GM12878 (cell line): ENCODE results near the gene FOXP1. TPM values are rescaled to one million over a fixed set of nuclear protein-coding genes. Genes with fewer than 3 reads are reported as not detected.

Experiments used
- ATAC-seq: fragments of 200-7000 bp; cut with Tn5 transposase; 3 replicates; pipeline ENCODE4 v1.9.1; 2020; ENCODE audit warnings: mild to moderate bottlenecking, moderate library complexity
- BruUV-seq: library from RNA; stranded (reverse); fragments of 400-500 nt; replicated peaks from 2 replicates; lab custom pipeline; 2021; lab: Mats Ljungman, UMichigan
- CTCF ChIA-PET: fragments of 300-600 bp; sonication (Branson Sonifier 250); formaldehyde crosslinking; extraction: SDS; loops from one replicate; lab custom pipeline; 2021; ENCODE audit warnings: inconsistent platforms; lab: Yijun Ruan, JAX
- POLR2A ChIA-PET: fragments of 350-600 bp; formaldehyde crosslinking; extraction: SDS; loops from one replicate; lab custom pipeline; 2021; ENCODE audit warnings: inconsistent platforms; lab: Charles Lee
- RAD21 ChIA-PET: fragments of 300-600 bp; sonication (Branson Sonifier 250); formaldehyde crosslinking; loops from one replicate; lab custom pipeline; 2023; ENCODE audit warnings: antibody characterized with exemption; ENCODE audit not compliant: unreplicated experiment; lab: Charles Lee
- SMC1A ChIA-PET: fragments of 300-600 bp; sonication (Branson Sonifier 250); formaldehyde crosslinking; loops from one replicate; lab custom pipeline; 2023; ENCODE audit not compliant: unreplicated experiment, uncharacterized antibody; lab: Charles Lee
- DNase-seq: peaks from one replicate; pipeline ENCODE4 v3.0.0-alpha.2; 2011; ENCODE audit warnings: low read depth, low spot score
- FAIRE-seq: peaks from 3 replicates; lab custom pipeline; 2011; peaks lifted over from hg19 to GRCh38; lab: Jason Lieb, UNC
- H2AFZ ChIP-seq: 2 replicates; pipeline ENCODE4 v1.6.0; 2011; ENCODE audit warnings: low read depth, low read length, control low read depth; ENCODE audit not compliant: control insufficient read depth
- H3K27ac ChIP-seq: 2 replicates; pipeline ENCODE4 v1.5.1; 2011; ENCODE audit warnings: control low read depth; ENCODE audit not compliant: control insufficient read depth, insufficient read depth
- H3K27me3 ChIP-seq, 2 experiments: replicated peaks in 1 of 2; 2 replicates each; pipeline versions ENCODE4 v1.6.0 to v1.6.1; 2011; ENCODE audit warnings: low read length in 1 of 2; ENCODE audit not compliant: control insufficient read depth in 2 of 2, insufficient read depth in 2 of 2
- H3K36me3 ChIP-seq, 2 experiments: 2 replicates each; pipeline ENCODE4 v1.5.1; 2011; ENCODE audit warnings: low read length in 1 of 2; ENCODE audit not compliant: control insufficient read depth in 2 of 2, insufficient read depth in 2 of 2
- H3K4me1 ChIP-seq: 2 replicates; pipeline ENCODE4 v1.6.1; 2011; ENCODE audit warnings: mild to moderate bottlenecking, low read length, moderate library complexity, mixed read lengths; ENCODE audit not compliant: control insufficient read depth, insufficient read depth
- H3K4me2 ChIP-seq: 2 replicates; pipeline ENCODE4 v1.6.0; 2011; ENCODE audit warnings: control low read depth; ENCODE audit not compliant: control insufficient read depth, insufficient read depth
- H3K4me3 ChIP-seq: fragments of 200-600 bp; sonication (generic); 2 replicates; pipeline ENCODE4 v1.5.1; 2016
- H3K79me2 ChIP-seq: 2 replicates; pipeline ENCODE4 v1.6.0; 2011; ENCODE audit warnings: low read length; ENCODE audit not compliant: control insufficient read depth, insufficient read depth
- H3K9ac ChIP-seq: 2 replicates; pipeline ENCODE4 v1.8.0; 2011; ENCODE audit warnings: low read length, control low read depth, mixed read lengths; ENCODE audit not compliant: control insufficient read depth, insufficient read depth
- H3K9me3 ChIP-seq: replicated peaks from 3 replicates; pipeline ENCODE4 v1.5.1; 2011; ENCODE audit warnings: mild to moderate bottlenecking, low read length; ENCODE audit not compliant: control insufficient read depth, insufficient read depth
- H4K20me1 ChIP-seq: 2 replicates; pipeline ENCODE4 v1.6.0; 2011; ENCODE audit not compliant: control insufficient read depth, insufficient read depth
- FOS ChIP-seq: IDR thresholded peaks from 3 replicates; pipeline ENCODE4 v1.6.1; 2011; ENCODE audit warnings: borderline replicate concordance; ENCODE audit not compliant: insufficient read length; ENCODE audit errors: extremely low read depth
- GABPA ChIP-seq: IDR thresholded peaks from 2 replicates; pipeline ENCODE4 v1.6.1; 2014; ENCODE audit warnings: antibody characterized with exemption, low read depth, mild to moderate bottlenecking, inconsistent platforms
- HCFC1 ChIP-seq: fragments of 150-350 bp; IDR thresholded peaks from 2 replicates; pipeline ENCODE4 v1.6.1; 2014; ENCODE audit warnings: low read length
- HDAC6 ChIP-seq: fragments of 200-600 bp; sonication (generic); IDR thresholded peaks from one replicate; pipeline ENCODE4 v1.8.0; 2017; ENCODE audit warnings: antibody characterized with exemption; ENCODE audit not compliant: unreplicated experiment
- NFYB ChIP-seq: IDR thresholded peaks from 2 replicates; pipeline ENCODE4 v1.6.1; 2011; ENCODE audit warnings: low read depth, mild to moderate bottlenecking, low read length, improper control_type of control experiment, moderate library complexity; ENCODE audit not compliant: insufficient read depth
- PAX8 ChIP-seq: fragments of 450-650 bp; IDR thresholded peaks from 2 replicates; pipeline ENCODE4 v1.6.1; 2017; ENCODE audit warnings: mild to moderate bottlenecking, moderate library complexity
- POU2F2 ChIP-seq: IDR thresholded peaks from 3 replicates; pipeline ENCODE4 v1.6.1; 2011; ENCODE audit warnings: low read depth, mild to moderate bottlenecking, low read length, borderline replicate concordance
- RAD51 ChIP-seq: fragments of 450-650 bp; IDR thresholded peaks from 2 replicates; pipeline ENCODE4 v1.6.1; 2016; ENCODE audit warnings: moderate library complexity, mild to moderate bottlenecking, inconsistent platforms
- TCF12 ChIP-seq: IDR thresholded peaks from 2 replicates; pipeline ENCODE4 v1.6.1; 2011; ENCODE audit warnings: low read depth, mild to moderate bottlenecking, low read length
- WGBS: methylation state at CpG from one replicate; pipeline ENCODE4 v1.1.6; 2016; ENCODE audit warnings: low lambda C conversion rate; ENCODE audit not compliant: insufficient replicate concordance, insufficient coverage; ENCODE audit errors: missing lambda C conversion rate; 5-methylcytosine and 5-hydroxymethylcytosine counted together
- in situ Hi-C: fragments of 300-500 bp; cut with MboI; formaldehyde crosslinking; loops from 9 replicates; pipeline ENCODE4 v1.14.3; 2018; ENCODE audit warnings: mixed read lengths
- intact Hi-C: fragments of 100-400 bp; cut with micrococcal nuclease; formaldehyde crosslinking; loops from one replicate; pipeline ENCODE4 v1.14.2; 2022; ENCODE audit not compliant: unreplicated experiment
- polyA plus RNA-seq, 11 experiments: library from polyadenylated mRNA; depleted of rRNA in 4 of 11; unstranded in 6 of 11; stranded (reverse) in 5 of 11; fragments of >200 nt; fragmentation: Nextera tagmentation in 4 of 11; fragmentation: Illumina TruSeq in 1 of 11; extraction: Ambion mirVana in 4 of 11; extraction: Trizol in 1 of 11; gene quantifications; 1 replicate in 1 of 11; 2 replicates in 10 of 11; pipeline versions ENCODE4 v1.2.1 to v1.2.3, GENCODE V29; 2011 to 2016; ENCODE audit warnings: inconsistent platforms in 2 of 11, missing spikeins in 2 of 11, low read depth in 1 of 11
- total RNA-seq, 4 experiments: library from RNA; depleted of rRNA in 3 of 4; stranded (reverse); fragments of >200 nt in 3 of 4; fragmentation: Illumina TruSeq in 1 of 4; extraction: Trizol in 1 of 4; gene quantifications; 2 replicates each; pipeline versions ENCODE4 v1.2.1 to v1.2.3, GENCODE V29; 2013 to 2021
- TF ChIP-seq, protein P1 (sequence below): IDR thresholded peaks from 2 replicates; pipeline ENCODE4 v1.6.1; 2011; ENCODE audit warnings: borderline replicate concordance, low read depth, mild to moderate bottlenecking, moderate library complexity, low read length; ENCODE audit not compliant: insufficient read depth, poor library complexity, severe bottlenecking
- TF ChIP-seq, protein P2 (sequence below): IDR thresholded peaks from 2 replicates; pipeline ENCODE4 v1.6.1; 2012; ENCODE audit warnings: low read depth, low read length, improper control_type of control experiment
- TF ChIP-seq, protein P3 (sequence below): fragments of 450-650 bp; formaldehyde crosslinking; IDR thresholded peaks from 2 replicates; pipeline ENCODE4 v1.4.0; 2020; ENCODE audit warnings: mild to moderate bottlenecking, moderate library complexity
- TF ChIP-seq, protein P4 (sequence below): IDR thresholded peaks from 2 replicates; pipeline ENCODE4 v1.6.1; 2011; ENCODE audit warnings: low read depth, low read length, improper control_type of control experiment, borderline replicate concordance

Gene FOXP1
- total and polyA plus RNA-seq, 10 of the 15 experiments (the other 5 are each of a cell fraction or from before 2014, with no cell fraction given), result 0.05 to 1.6 (median 0.20) TPM; not detected in 1

DNA sequence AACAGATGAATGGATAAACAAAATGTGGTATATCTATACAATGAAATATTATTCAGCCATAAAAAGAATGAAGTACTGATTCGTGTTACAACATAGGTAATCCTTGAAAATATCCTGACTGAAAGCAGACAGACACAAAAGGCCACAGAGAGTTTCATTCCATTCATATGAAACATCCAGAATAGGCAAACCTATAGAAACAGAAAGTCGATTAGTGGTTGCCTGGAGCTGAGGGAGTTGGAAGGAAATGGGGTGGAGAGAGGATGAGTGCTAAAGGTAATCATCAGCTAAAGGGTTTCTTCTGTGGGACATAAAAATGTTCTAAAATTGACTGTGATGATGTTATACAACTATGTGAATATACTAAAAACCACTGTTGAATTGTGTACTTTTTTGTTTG lies 22.9 kb downstream of the FOXP1 start:
- POLR2A ChIA-PET, result no interaction called here

More for the DNA sequence above, 22.9 kb downstream of the FOXP1 start:
- no TSS peak for BruUV-seq
- intact Hi-C loops (no loop called here), in situ Hi-C loops (no loop called here)
- H3K9ac ChIP-seq, result no peak overlapping the region
- H3K4me2 ChIP-seq, result no peak overlapping the region
- H4K20me1 ChIP-seq, result no peaks in the 10 kb centered on the region
- ATAC-seq (no peak), DNase-seq (no peak), FAIRE-seq (no peak)
- H3K4me3 ChIP-seq, result no peak overlapping the region
- no peaks in the 10 kb centered on the region for H3K36me3 ChIP-seq
- ChIA-PET CTCF (no interaction called here), SMC1A (interaction anchor here (1.3 kb wide), 1 partner anchor 15 kb away, joined by 3 read pairs; no protein-coding TSS in a partner anchor), RAD21 (no interaction called here)
- WGBS, result 4% methylated on average over 2 of the region's 2 CpGs
- no peaks in the 10 kb centered on the region for H3K79me2 ChIP-seq
- H2AFZ ChIP-seq, result no peak overlapping the region
- no peaks in the 10 kb centered on the region for H3K9me3 ChIP-seq
- H3K4me1 ChIP-seq, result peaks cover 14% of the 10 kb centered on the region
- peaks cover 0 to 2% of the 10 kb centered on the region in 2 experiments; a peak in 2 of 4 replicates for H3K27me3 ChIP-seq
- no peak overlapping the region for H3K27ac ChIP-seq
- TF ChIP-seq, protein P1, sequence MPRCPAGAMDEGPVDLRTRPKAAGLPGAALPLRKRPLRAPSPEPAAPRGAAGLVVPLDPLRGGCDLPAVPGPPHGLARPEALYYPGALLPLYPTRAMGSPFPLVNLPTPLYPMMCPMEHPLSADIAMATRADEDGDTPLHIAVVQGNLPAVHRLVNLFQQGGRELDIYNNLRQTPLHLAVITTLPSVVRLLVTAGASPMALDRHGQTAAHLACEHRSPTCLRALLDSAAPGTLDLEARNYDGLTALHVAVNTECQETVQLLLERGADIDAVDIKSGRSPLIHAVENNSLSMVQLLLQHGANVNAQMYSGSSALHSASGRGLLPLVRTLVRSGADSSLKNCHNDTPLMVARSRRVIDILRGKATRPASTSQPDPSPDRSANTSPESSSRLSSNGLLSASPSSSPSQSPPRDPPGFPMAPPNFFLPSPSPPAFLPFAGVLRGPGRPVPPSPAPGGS, result no peak
- TF ChIP-seq TCF12, result no peak
- no peak for TF ChIP-seq FOS
- no peak for TF ChIP-seq GABPA
- TF ChIP-seq RAD51, result no peak
- TF ChIP-seq HDAC6, result no peak
- TF ChIP-seq NFYB, result no peak
- TF ChIP-seq HCFC1, result no peak
- TF ChIP-seq, protein P2, sequence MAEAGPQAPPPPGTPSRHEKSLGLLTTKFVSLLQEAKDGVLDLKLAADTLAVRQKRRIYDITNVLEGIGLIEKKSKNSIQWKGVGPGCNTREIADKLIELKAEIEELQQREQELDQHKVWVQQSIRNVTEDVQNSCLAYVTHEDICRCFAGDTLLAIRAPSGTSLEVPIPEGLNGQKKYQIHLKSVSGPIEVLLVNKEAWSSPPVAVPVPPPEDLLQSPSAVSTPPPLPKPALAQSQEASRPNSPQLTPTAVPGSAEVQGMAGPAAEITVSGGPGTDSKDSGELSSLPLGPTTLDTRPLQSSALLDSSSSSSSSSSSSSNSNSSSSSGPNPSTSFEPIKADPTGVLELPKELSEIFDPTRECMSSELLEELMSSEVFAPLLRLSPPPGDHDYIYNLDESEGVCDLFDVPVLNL, result no peak
- no peak for TF ChIP-seq PAX8
- TF ChIP-seq, protein P3, sequence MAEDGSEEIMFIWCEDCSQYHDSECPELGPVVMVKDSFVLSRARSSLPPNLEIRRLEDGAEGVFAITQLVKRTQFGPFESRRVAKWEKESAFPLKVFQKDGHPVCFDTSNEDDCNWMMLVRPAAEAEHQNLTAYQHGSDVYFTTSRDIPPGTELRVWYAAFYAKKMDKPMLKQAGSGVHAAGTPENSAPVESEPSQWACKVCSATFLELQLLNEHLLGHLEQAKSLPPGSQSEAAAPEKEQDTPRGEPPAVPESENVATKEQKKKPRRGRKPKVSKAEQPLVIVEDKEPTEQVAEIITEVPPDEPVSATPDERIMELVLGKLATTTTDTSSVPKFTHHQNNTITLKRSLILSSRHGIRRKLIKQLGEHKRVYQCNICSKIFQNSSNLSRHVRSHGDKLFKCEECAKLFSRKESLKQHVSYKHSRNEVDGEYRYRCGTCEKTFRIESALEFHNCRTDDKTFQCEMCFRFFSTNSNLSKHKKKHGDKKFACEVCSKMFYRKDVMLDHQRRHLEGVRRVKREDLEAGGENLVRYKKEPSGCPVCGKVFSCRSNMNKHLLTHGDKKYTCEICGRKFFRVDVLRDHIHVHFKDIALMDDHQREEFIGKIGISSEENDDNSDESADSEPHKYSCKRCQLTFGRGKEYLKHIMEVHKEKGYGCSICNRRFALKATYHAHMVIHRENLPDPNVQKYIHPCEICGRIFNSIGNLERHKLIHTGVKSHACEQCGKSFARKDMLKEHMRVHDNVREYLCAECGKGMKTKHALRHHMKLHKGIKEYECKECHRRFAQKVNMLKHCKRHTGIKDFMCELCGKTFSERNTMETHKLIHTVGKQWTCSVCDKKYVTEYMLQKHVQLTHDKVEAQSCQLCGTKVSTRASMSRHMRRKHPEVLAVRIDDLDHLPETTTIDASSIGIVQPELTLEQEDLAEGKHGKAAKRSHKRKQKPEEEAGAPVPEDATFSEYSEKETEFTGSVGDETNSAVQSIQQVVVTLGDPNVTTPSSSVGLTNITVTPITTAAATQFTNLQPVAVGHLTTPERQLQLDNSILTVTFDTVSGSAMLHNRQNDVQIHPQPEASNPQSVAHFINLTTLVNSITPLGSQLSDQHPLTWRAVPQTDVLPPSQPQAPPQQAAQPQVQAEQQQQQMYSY (CRISPR knock-in tag), result no peak
- no peak for TF ChIP-seq POU2F2
- TF ChIP-seq, protein P4, sequence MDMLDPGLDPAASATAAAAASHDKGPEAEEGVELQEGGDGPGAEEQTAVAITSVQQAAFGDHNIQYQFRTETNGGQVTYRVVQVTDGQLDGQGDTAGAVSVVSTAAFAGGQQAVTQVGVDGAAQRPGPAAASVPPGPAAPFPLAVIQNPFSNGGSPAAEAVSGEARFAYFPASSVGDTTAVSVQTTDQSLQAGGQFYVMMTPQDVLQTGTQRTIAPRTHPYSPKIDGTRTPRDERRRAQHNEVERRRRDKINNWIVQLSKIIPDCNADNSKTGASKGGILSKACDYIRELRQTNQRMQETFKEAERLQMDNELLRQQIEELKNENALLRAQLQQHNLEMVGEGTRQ, result no peak
